Duodenal mucosa (tissue), 2 donors: ENCODE results near the gene HERC2.
"Not testable (repeated sequence)": the region's sequence is repeated elsewhere in the genome, so short reads cannot be mapped to it uniquely, and the experiment has no call there.

ENCODE experiments used
- H3K27ac ChIP-seq: one replicate; pipeline ENCODE4 v1.7.0; 2013; ENCODE audit warnings: low read depth, low read length
- H3K27me3 ChIP-seq, 2 donors: one replicate each; pipeline ENCODE4 v1.7.0; 2013; ENCODE audit warnings: low read length in 2 of 2, control low read depth in 1 of 2; ENCODE audit not compliant: insufficient read depth in 2 of 2, control insufficient read depth in 1 of 2
- H3K36me3 ChIP-seq, 2 donors: one replicate each; pipeline ENCODE4 v1.7.0; 2013; ENCODE audit warnings: low read length in 2 of 2, control low read depth in 1 of 2; ENCODE audit not compliant: insufficient read depth in 2 of 2, control insufficient read depth in 1 of 2
- H3K4me1 ChIP-seq, 2 donors: one replicate each; pipeline ENCODE4 v1.7.0; 2013; ENCODE audit warnings: low read length in 2 of 2, control low read depth in 1 of 2; ENCODE audit not compliant: insufficient read depth in 2 of 2, control insufficient read depth in 1 of 2
- H3K4me3 ChIP-seq, 2 donors: one replicate each; pipeline ENCODE4 v1.7.0; 2013; ENCODE audit warnings: low read length in 2 of 2, low read depth in 1 of 2
- H3K9ac ChIP-seq, 2 donors: one replicate each; pipeline ENCODE4 v1.7.0; 2013; ENCODE audit warnings: low read length in 2 of 2, low read depth in 1 of 2
- H3K9me3 ChIP-seq, 2 donors: one replicate each; pipeline ENCODE4 v1.7.0; 2013; ENCODE audit warnings: low read length in 2 of 2, control low read depth in 1 of 2; ENCODE audit not compliant: control insufficient read depth in 1 of 2

HERC2 gene

GRCh38 chr15:28262438-28262837, 59.5 kb downstream of the HERC2 start:
- H3K4me1 ChIP-seq, result no peaks in the 10 kb centered on the region
- peaks cover 19 to 54% of the 10 kb centered on the region in 2 donors for H3K36me3 ChIP-seq
- H3K27me3 ChIP-seq, result no peaks in the 10 kb centered on the region
- no peak overlapping the region for H3K4me3 ChIP-seq
- H3K27ac ChIP-seq, result no peak overlapping the region
- no peak overlapping the region for H3K9ac ChIP-seq
- H3K9me3 ChIP-seq, result no peaks in the 10 kb centered on the region

GRCh38 chr15:28260722-28261121, 61.3 kb downstream of the HERC2 start:
- H3K36me3 ChIP-seq, result peaks cover 15 to 52% of the 10 kb centered on the region in 2 donors
- no peak overlapping the region for H3K27ac ChIP-seq
- no peaks in the 10 kb centered on the region for H3K4me1 ChIP-seq
- no peaks in the 10 kb centered on the region for H3K27me3 ChIP-seq
- H3K9ac ChIP-seq, result no peak overlapping the region
- H3K4me3 ChIP-seq, result no peak overlapping the region
- H3K9me3 ChIP-seq, result no peaks in the 10 kb centered on the region

- Histone ChIP-seq H3K27me3 (no peaks in the 10 kb centered on the region), H3K9ac (no peak overlapping the region), H3K4me1 (no peaks in the 10 kb centered on the region), H3K9me3 (no peaks in the 10 kb centered on the region), H3K4me3 (no peak overlapping the region), H3K27ac (no peak overlapping the region), H3K36me3 (peaks cover 15 to 51% of the 10 kb centered on the region in 2 donors)
Measured at GRCh38 chr15:28260317-28260716, 61.7 kb downstream of the HERC2 start.

GRCh38 chr15:28255965-28256364, 66.0 kb downstream of the HERC2 start:
- Histone ChIP-seq H3K4me3 (no peak overlapping the region), H3K36me3 (peaks cover 8 to 53% of the 10 kb centered on the region in 2 donors), H3K9ac (no peak overlapping the region), H3K4me1 (no peaks in the 10 kb centered on the region), H3K27me3 (no peaks in the 10 kb centered on the region), H3K9me3 (no peaks in the 10 kb centered on the region), H3K27ac (no peak overlapping the region)

GRCh38 chr15:28252831-28253230, 69.1 kb downstream of the HERC2 start:
- no peak overlapping the region for H3K4me3 ChIP-seq
- no peaks in the 10 kb centered on the region for H3K27me3 ChIP-seq
- H3K36me3 ChIP-seq, result peaks cover 20 to 62% of the 10 kb centered on the region in 2 donors
- H3K27ac ChIP-seq, result no peak overlapping the region
- H3K9me3 ChIP-seq, result peaks cover 3 to 6% of the 10 kb centered on the region in 2 donors
- no peaks in the 10 kb centered on the region for H3K4me1 ChIP-seq
- no peak overlapping the region for H3K9ac ChIP-seq

GRCh38 chr15:28246605-28247004, 75.4 kb downstream of the HERC2 start:
- H3K27me3 ChIP-seq, result no peaks in the 10 kb centered on the region
- peaks cover 31 to 61% of the 10 kb centered on the region in 2 donors for H3K36me3 ChIP-seq
- no peak overlapping the region for H3K9ac ChIP-seq
- no peaks in the 10 kb centered on the region for H3K4me1 ChIP-seq
- no peak overlapping the region for H3K27ac ChIP-seq
- no peak overlapping the region for H3K4me3 ChIP-seq
- peaks cover 6% of the 10 kb centered on the region in 2 donors for H3K9me3 ChIP-seq

- Histone ChIP-seq H3K27me3 (no peaks in the 10 kb centered on the region), H3K27ac (no peak overlapping the region), H3K9ac (no peak overlapping the region), H3K4me1 (no peaks in the 10 kb centered on the region), H3K4me3 (no peak overlapping the region), H3K36me3 (peaks cover 24 to 55% of the 10 kb centered on the region in 2 donors), H3K9me3 (peaks cover 0 to 3% of the 10 kb centered on the region in 2 donors)
Measured at GRCh38 chr15:28243901-28244300, 78.1 kb downstream of the HERC2 start.

GRCh38 chr15:28243399-28243798, 78.6 kb downstream of the HERC2 start:
- H3K36me3 ChIP-seq, result peaks cover 24 to 50% of the 10 kb centered on the region in 2 donors
- no peaks in the 10 kb centered on the region for H3K4me1 ChIP-seq
- no peak overlapping the region for H3K9ac ChIP-seq
- no peak overlapping the region for H3K27ac ChIP-seq
- H3K9me3 ChIP-seq, result peaks cover 0 to 3% of the 10 kb centered on the region in 2 donors
- no peak overlapping the region for H3K4me3 ChIP-seq
- H3K27me3 ChIP-seq, result no peaks in the 10 kb centered on the region

GRCh38 chr15:28238296-28238695, 83.7 kb downstream of the HERC2 start:
- peaks cover 5 to 30% of the 10 kb centered on the region in 2 donors for H3K36me3 ChIP-seq
- H3K4me3 ChIP-seq, result not testable (repeated sequence)

GRCh38 chr15:28231743-28232142, 90.2 kb downstream of the HERC2 start:
- H3K27me3 ChIP-seq, result not testable (repeated sequence)
- H3K36me3 ChIP-seq, result peaks cover 8 to 28% of the 10 kb centered on the region in 2 donors

More at GRCh38 chr15:28238296-28238695, 83.7 kb downstream of the HERC2 start:
- H3K27ac ChIP-seq, H3K4me1 ChIP-seq, H3K27me3 ChIP-seq, H3K9me3 ChIP-seq, H3K9ac ChIP-seq: not testable (repeated sequence)

GRCh38 chr15:28231336-28231735, 90.6 kb downstream of the HERC2 start:
- H3K27ac ChIP-seq, H3K9ac ChIP-seq, H3K4me1 ChIP-seq, H3K9me3 ChIP-seq, H3K27me3 ChIP-seq, H3K4me3 ChIP-seq: not testable (repeated sequence)
- peaks cover 8 to 28% of the 10 kb centered on the region in 2 donors for H3K36me3 ChIP-seq

More at GRCh38 chr15:28231743-28232142, 90.2 kb downstream of the HERC2 start:
- H3K4me1 ChIP-seq, H3K9ac ChIP-seq, H3K9me3 ChIP-seq, H3K27ac ChIP-seq, H3K4me3 ChIP-seq: not testable (repeated sequence)
